HEK293 (cell line): ENCODE results near the gene YWHAE.

Experiments used
- CTCF ChIA-PET: fragments of 350-600 bp; formaldehyde crosslinking; extraction: SDS; loops from one replicate; lab custom pipeline; 2021; ENCODE audit warnings: antibody characterized with exemption; lab: Yijun Ruan, JAX
- POLR2A ChIA-PET: fragments of 300-600 bp; formaldehyde crosslinking; extraction: SDS; loops from one replicate; lab custom pipeline; 2020; ENCODE audit warnings: antibody characterized with exemption, inconsistent platforms; lab: Yijun Ruan, JAX
- H3K27ac ChIP-seq: fragments of 200-500 bp; sonication (Bioruptor generic); 2 replicates; pipeline ENCODE4 v1.5.1; 2014; ENCODE audit warnings: low read depth, low read length, control low read depth, inconsistent platforms; ENCODE audit errors: extremely low read depth
- H3K36me3 ChIP-seq, 2 experiments: fragments of 200-500 bp in 1 of 2; sonication (Bioruptor generic) in 1 of 2; 1 replicate in 1 of 2; 2 replicates in 1 of 2; pipeline ENCODE4 v1.5.1; 2014 to 2017; ENCODE audit warnings: inconsistent platforms in 2 of 2, low read length in 2 of 2; ENCODE audit not compliant: control insufficient read depth in 2 of 2, insufficient read depth in 1 of 2
- H3K4me1 ChIP-seq: fragments of 200-500 bp; sonication (Bioruptor generic); 2 replicates; pipeline ENCODE4 v1.5.1; 2014; ENCODE audit warnings: mild to moderate bottlenecking, low read length, inconsistent platforms; ENCODE audit not compliant: control insufficient read depth, insufficient read depth
- H3K4me3 ChIP-seq: 2 replicates; pipeline ENCODE4 v1.5.1; 2011; ENCODE audit warnings: low read depth, mild to moderate bottlenecking, control low read depth, low read length, moderate library complexity
- H3K9me3 ChIP-seq: fragments of 200-500 bp; sonication (Bioruptor generic); 2 replicates; pipeline ENCODE4 v1.5.1; 2014; ENCODE audit warnings: low read depth, low read length, inconsistent platforms; ENCODE audit not compliant: control insufficient read depth, insufficient read depth
- BCL11B ChIP-seq: fragments of 450-650 bp; formaldehyde crosslinking; IDR thresholded peaks from 2 replicates; pipeline ENCODE4 v1.5.1; 2016; ENCODE audit warnings: low read depth, missing biosample characterization, missing genetic modification characterization
- FEZF1 ChIP-seq: fragments of 450-650 bp; formaldehyde crosslinking; IDR thresholded peaks from 2 replicates; pipeline ENCODE4 v1.5.1; 2016; ENCODE audit warnings: missing biosample characterization, missing genetic modification characterization
- GLIS1 ChIP-seq: fragments of 450-650 bp; formaldehyde crosslinking; IDR thresholded peaks from 2 replicates; pipeline ENCODE4 v1.5.1; 2016; ENCODE audit warnings: missing biosample characterization, missing genetic modification characterization
- MZF1 ChIP-seq: fragments of 450-650 bp; formaldehyde crosslinking; IDR thresholded peaks from 2 replicates; pipeline ENCODE4 v1.5.1; 2017; ENCODE audit warnings: missing biosample characterization, missing genetic modification characterization, borderline replicate concordance
- OSR2 ChIP-seq: fragments of 450-650 bp; formaldehyde crosslinking; IDR thresholded peaks from 2 replicates; pipeline ENCODE4 v1.5.1; 2016; ENCODE audit warnings: missing biosample characterization, missing genetic modification characterization
- PRDM1 ChIP-seq: fragments of 450-650 bp; formaldehyde crosslinking; IDR thresholded peaks from 2 replicates; pipeline ENCODE4; 2016; ENCODE audit warnings: missing biosample characterization, missing genetic modification characterization
- SALL2 ChIP-seq: fragments of 450-650 bp; formaldehyde crosslinking; IDR thresholded peaks from 2 replicates; pipeline ENCODE4 v1.5.0; 2017; ENCODE audit warnings: missing biosample characterization, mild to moderate bottlenecking, missing genetic modification characterization, borderline replicate concordance
- YY1 ChIP-seq: fragments of 450-650 bp; formaldehyde crosslinking; IDR thresholded peaks from 2 replicates; pipeline ENCODE4 v1.5.1; 2018; ENCODE audit warnings: missing biosample characterization, missing genetic modification characterization
- ZBTB48 ChIP-seq: fragments of 450-650 bp; formaldehyde crosslinking; IDR thresholded peaks from 2 replicates; pipeline ENCODE4 v1.5.1; 2016; ENCODE audit warnings: missing biosample characterization, missing genetic modification characterization
- ZBTB7A ChIP-seq: fragments of 450-650 bp; formaldehyde crosslinking; IDR thresholded peaks from 2 replicates; pipeline ENCODE4 v1.5.1; 2016; ENCODE audit warnings: low read depth, missing biosample characterization, missing genetic modification characterization
- ZNF133 ChIP-seq: fragments of 450-650 bp; formaldehyde crosslinking; IDR thresholded peaks from 2 replicates; pipeline ENCODE4 v1.5.1; 2016; ENCODE audit warnings: missing biosample characterization, missing genetic modification characterization
- ZNF157 ChIP-seq: fragments of 450-650 bp; formaldehyde crosslinking; IDR thresholded peaks from 2 replicates; pipeline ENCODE4 v1.5.1; 2016; ENCODE audit warnings: missing biosample characterization, missing genetic modification characterization
- ZNF175 ChIP-seq: fragments of 450-650 bp; formaldehyde crosslinking; IDR thresholded peaks from 2 replicates; pipeline ENCODE4 v1.5.1; 2016; ENCODE audit warnings: missing biosample characterization, missing genetic modification characterization
- ZNF19 ChIP-seq: fragments of 450-650 bp; formaldehyde crosslinking; IDR thresholded peaks from 2 replicates; pipeline ENCODE4; 2016; ENCODE audit warnings: missing biosample characterization, missing genetic modification characterization, low read depth
- ZNF391 ChIP-seq: fragments of 450-650 bp; formaldehyde crosslinking; IDR thresholded peaks from 2 replicates; pipeline ENCODE4 v1.5.1; 2016; ENCODE audit warnings: low read depth, missing biosample characterization, missing genetic modification characterization, borderline replicate concordance
- ZNF510 ChIP-seq: fragments of 450-650 bp; formaldehyde crosslinking; IDR thresholded peaks from 2 replicates; pipeline ENCODE4 v1.5.1; 2018; ENCODE audit warnings: mild to moderate bottlenecking, missing genetic modification characterization, missing biosample characterization; ENCODE audit not compliant: insufficient replicate concordance
- ZNF558 ChIP-seq: fragments of 450-650 bp; formaldehyde crosslinking; IDR thresholded peaks from 2 replicates; pipeline ENCODE4 v1.5.1; 2016; ENCODE audit warnings: missing biosample characterization, missing genetic modification characterization
- ZNF610 ChIP-seq: fragments of 450-650 bp; formaldehyde crosslinking; IDR thresholded peaks from 2 replicates; pipeline ENCODE4 v1.5.1; 2016; ENCODE audit warnings: missing biosample characterization, missing genetic modification characterization, borderline replicate concordance
- ZNF629 ChIP-seq: fragments of 450-650 bp; formaldehyde crosslinking; IDR thresholded peaks from 2 replicates; pipeline ENCODE4 v1.5.1; 2017; ENCODE audit warnings: missing biosample characterization, missing genetic modification characterization
- ZNF670 ChIP-seq: fragments of 450-650 bp; formaldehyde crosslinking; IDR thresholded peaks from 2 replicates; pipeline ENCODE4 v1.5.1; 2016; ENCODE audit warnings: missing biosample characterization, missing genetic modification characterization, low read depth
- ZNF677 ChIP-seq: fragments of 450-650 bp; IDR thresholded peaks from 2 replicates; pipeline ENCODE4 v1.5.0; 2018; ENCODE audit warnings: missing biosample characterization, mild to moderate bottlenecking, missing genetic modification characterization, moderate library complexity
- ZNF777 ChIP-seq: fragments of 450-650 bp; formaldehyde crosslinking; IDR thresholded peaks from 2 replicates; pipeline ENCODE4 v1.5.1; 2017; ENCODE audit warnings: missing biosample characterization, missing genetic modification characterization, borderline replicate concordance
- ZNF830 ChIP-seq: fragments of 450-650 bp; IDR thresholded peaks from 2 replicates; pipeline ENCODE4 v1.5.0; 2018; ENCODE audit warnings: missing biosample characterization, missing genetic modification characterization, low read depth, mild to moderate bottlenecking, moderate library complexity
- ZNF843 ChIP-seq: fragments of 450-650 bp; formaldehyde crosslinking; IDR thresholded peaks from 2 replicates; pipeline ENCODE4 v1.5.1; 2016; ENCODE audit warnings: missing biosample characterization, missing genetic modification characterization
- ZSCAN23 ChIP-seq: fragments of 450-650 bp; formaldehyde crosslinking; IDR thresholded peaks from 2 replicates; pipeline ENCODE4 v1.5.1; 2016; ENCODE audit warnings: missing biosample characterization, missing genetic modification characterization
- TF ChIP-seq, protein P1 (sequence below): fragments of 450-650 bp; formaldehyde crosslinking; IDR thresholded peaks from 2 replicates; pipeline ENCODE4 v1.5.1; 2017; ENCODE audit warnings: missing biosample characterization, mild to moderate bottlenecking, missing genetic modification characterization, moderate library complexity
- TF ChIP-seq, protein P2 (sequence below): fragments of 450-650 bp; formaldehyde crosslinking; IDR thresholded peaks from 2 replicates; pipeline ENCODE4 v1.5.1; 2016; ENCODE audit warnings: missing biosample characterization, missing genetic modification characterization
- TF ChIP-seq, protein P3 (sequence below): fragments of 450-650 bp; formaldehyde crosslinking; IDR thresholded peaks from 2 replicates; pipeline ENCODE4; 2016; ENCODE audit warnings: missing biosample characterization, missing genetic modification characterization
- TF ChIP-seq, protein P4 (sequence below): fragments of 450-650 bp; formaldehyde crosslinking; IDR thresholded peaks from 2 replicates; pipeline ENCODE4 v1.5.1; 2016; ENCODE audit warnings: missing biosample characterization, missing genetic modification characterization
- TF ChIP-seq, protein P5 (sequence below): fragments of 450-650 bp; formaldehyde crosslinking; IDR thresholded peaks from 2 replicates; pipeline ENCODE4 v1.5.1; 2016; ENCODE audit warnings: missing biosample characterization, missing genetic modification characterization

YWHAE gene

DNA sequence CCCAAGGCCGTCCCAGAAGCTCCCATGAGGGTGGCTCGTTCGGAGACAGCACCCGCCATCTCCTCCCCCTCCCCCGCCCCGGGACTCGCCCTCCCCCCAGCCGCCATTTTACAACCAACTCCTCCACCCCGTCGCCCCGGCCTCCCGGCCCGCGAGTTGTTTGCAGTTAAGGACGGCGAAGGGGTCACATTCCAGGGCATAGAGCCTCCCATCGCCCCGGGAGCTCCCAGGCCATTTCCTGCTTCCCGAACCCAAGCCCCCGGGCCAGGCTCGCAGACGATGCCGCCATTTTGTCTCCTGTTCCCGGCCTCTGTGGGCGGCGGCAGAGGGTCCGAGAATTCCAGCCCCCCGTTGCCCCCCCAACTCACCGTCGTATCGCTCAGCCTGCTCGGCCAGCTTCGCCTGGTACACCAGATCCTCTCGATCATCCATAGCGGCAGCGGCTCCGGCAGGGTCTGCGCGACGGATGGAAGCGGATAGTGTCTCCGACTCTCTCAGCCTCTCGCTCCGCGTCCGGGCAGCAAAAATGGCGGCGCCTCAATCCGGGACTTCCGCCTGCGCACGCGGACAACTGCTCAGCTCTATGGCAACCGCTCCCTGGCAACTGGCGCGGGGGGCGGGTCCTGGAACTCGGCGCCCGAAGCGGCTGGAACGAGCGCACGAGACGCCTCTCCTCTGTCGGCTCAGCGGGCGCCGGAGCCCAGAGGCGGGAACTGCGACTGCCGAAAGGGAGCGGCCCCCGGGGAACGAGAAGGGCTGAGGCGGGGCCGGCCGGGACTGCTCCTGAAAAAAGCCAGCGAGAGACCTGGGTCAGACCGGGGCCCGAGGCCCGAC is at the start of gene YWHAE:
Gene YWHAE (minus strand): TSS at position 544 of the 834 bp plus-strand sequence. CDS start 112 bp downstream, at position 432.
- peaks cover 22 to 35% of the 10 kb centered on the region in 2 experiments for H3K36me3 ChIP-seq
- POLR2A ChIA-PET, result interaction anchor here (0.6 to 2.6 kb wide), 25 partner anchors 9 to 1181 kb away, joined by 3 to 25 read pairs (median 6); partner anchors contain the start of genes CRK and INPP5K
- CTCF ChIA-PET, result interaction anchor here (0.6 to 0.8 kb wide), 3 partner anchors 11 to 35 kb away, joined by 3 to 6 read pairs (median 4); no protein-coding TSS in a partner anchor
- H3K4me3 ChIP-seq, result peak within 1 kb of the TSS; percentile 93
- peak within 1 kb of the TSS; percentile 100 for H3K27ac ChIP-seq
- H3K9me3 ChIP-seq, result no peaks in the 10 kb centered on the region
- H3K4me1 ChIP-seq, result peaks cover 12% of the 10 kb centered on the region
- TF ChIP-seq ZBTB7A (tag by site-specific recombination), result peak; percentile 98
- peak; percentile 6; the same call in 1 of the 2 replicates for TF ChIP-seq ZBTB48
- TF ChIP-seq ZNF843, result peak; percentile 51
- TF ChIP-seq SALL2 (tag by site-specific recombination), result no peak
- peak; percentile 63; the same call in 1 of the 2 replicates for TF ChIP-seq BCL11B
- TF ChIP-seq ZNF629, result peak; percentile 80
- TF ChIP-seq FEZF1 (tag by site-specific recombination), result peak; percentile 10; the same call in 1 of the 2 replicates
- TF ChIP-seq GLIS1 (tag by site-specific recombination), result peak; percentile 36; the same call in 1 of the 2 replicates
- peak; percentile 31; the same call in 1 of the 2 replicates for TF ChIP-seq ZNF677
- TF ChIP-seq, protein P1, sequence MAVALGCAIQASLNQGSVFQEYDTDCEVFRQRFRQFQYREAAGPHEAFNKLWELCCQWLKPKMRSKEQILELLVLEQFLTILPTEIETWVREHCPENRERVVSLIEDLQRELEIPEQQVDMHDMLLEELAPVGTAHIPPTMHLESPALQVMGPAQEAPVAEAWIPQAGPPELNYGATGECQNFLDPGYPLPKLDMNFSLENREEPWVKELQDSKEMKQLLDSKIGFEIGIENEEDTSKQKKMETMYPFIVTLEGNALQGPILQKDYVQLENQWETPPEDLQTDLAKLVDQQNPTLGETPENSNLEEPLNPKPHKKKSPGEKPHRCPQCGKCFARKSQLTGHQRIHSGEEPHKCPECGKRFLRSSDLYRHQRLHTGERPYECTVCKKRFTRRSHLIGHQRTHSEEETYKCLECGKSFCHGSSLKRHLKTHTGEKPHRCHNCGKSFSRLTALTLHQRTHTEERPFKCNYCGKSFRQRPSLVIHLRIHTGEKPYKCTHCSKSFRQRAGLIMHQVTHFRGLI (tag by site-specific recombination), result peak; percentile 21; the same call in 1 of the 2 replicates
- peak; percentile 45; the same call in 1 of the 2 replicates for TF ChIP-seq ZNF558 (tag by site-specific recombination)
- TF ChIP-seq, protein P2, sequence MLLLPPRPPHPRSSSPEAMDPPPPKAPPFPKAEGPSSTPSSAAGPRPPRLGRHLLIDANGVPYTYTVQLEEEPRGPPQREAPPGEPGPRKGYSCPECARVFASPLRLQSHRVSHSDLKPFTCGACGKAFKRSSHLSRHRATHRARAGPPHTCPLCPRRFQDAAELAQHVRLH (tag by site-specific recombination), result peak; percentile 50; the same call in 1 of the 2 replicates
- TF ChIP-seq ZNF830 (tag by site-specific recombination), result no peak
- no peak for TF ChIP-seq ZNF133 (tag by site-specific recombination)
- TF ChIP-seq ZNF157 (tag by site-specific recombination), result no peak
- TF ChIP-seq, protein P3, sequence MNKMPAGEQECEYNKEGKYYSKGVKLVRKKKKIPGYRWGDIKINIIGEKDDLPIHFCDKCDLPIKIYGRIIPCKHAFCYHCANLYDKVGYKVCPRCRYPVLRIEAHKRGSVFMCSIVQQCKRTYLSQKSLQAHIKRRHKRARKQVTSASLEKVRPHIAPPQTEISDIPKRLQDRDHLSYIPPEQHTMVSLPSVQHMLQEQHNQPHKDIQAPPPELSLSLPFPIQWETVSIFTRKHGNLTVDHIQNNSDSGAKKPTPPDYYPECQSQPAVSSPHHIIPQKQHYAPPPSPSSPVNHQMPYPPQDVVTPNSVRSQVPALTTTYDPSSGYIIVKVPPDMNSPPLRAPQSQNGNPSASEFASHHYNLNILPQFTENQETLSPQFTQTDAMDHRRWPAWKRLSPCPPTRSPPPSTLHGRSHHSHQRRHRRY (tag by site-specific recombination), result no peak
- no peak for TF ChIP-seq ZNF670 (tag by site-specific recombination)
- TF ChIP-seq ZNF510 (tag by site-specific recombination), result no peak
- peak; percentile 90 for TF ChIP-seq ZNF610
- TF ChIP-seq ZSCAN23 (tag by site-specific recombination), result peak; percentile 64; the same call in 1 of the 2 replicates
- TF ChIP-seq, protein P4, sequence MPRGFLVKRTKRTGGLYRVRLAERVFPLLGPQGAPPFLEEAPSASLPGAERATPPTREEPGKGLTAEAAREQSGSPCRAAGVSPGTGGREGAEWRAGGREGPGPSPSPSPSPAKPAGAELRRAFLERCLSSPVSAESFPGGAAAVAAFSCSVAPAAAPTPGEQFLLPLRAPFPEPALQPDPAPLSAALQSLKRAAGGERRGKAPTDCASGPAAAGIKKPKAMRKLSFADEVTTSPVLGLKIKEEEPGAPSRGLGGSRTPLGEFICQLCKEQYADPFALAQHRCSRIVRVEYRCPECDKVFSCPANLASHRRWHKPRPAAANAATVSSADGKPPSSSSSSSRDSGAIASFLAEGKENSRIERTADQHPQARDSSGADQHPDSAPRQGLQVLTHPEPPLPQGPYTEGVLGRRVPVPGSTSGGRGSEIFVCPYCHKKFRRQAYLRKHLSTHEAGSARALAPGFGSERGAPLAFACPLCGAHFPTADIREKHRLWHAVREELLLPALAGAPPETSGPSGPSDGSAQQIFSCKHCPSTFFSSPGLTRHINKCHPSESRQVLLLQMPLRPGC, result peak; percentile 75
- no peak for TF ChIP-seq PRDM1
- no peak; the same call in 1 of the 2 replicates for TF ChIP-seq OSR2 (tag by site-specific recombination)
- 0 out of 2 replicates have a peak, but pooled peaks have one; percentile 41 for TF ChIP-seq MZF1 (tag by site-specific recombination)
- TF ChIP-seq ZNF391 (tag by site-specific recombination), result peak; percentile 89
- TF ChIP-seq ZNF19, result no peak
- TF ChIP-seq ZNF777 (tag by site-specific recombination), result no peak
- TF ChIP-seq YY1, result peak; percentile 99
- TF ChIP-seq, protein P5, sequence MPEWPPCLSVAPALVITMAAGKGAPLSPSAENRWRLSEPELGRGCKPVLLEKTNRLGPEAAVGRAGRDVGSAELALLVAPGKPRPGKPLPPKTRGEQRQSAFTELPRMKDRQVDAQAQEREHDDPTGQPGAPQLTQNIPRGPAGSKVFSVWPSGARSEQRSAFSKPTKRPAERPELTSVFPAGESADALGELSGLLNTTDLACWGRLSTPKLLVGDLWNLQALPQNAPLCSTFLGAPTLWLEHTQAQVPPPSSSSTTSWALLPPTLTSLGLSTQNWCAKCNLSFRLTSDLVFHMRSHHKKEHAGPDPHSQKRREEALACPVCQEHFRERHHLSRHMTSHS (tag by site-specific recombination), result peak; percentile 25; the same call in 1 of the 2 replicates
- no peak for TF ChIP-seq ZNF175
